GM21737 (cell line): ENCODE measurements around the gene ACTR1A.

Experiments
- ATAC-seq: cut with Tn5 transposase; IDR thresholded peaks from one replicate; pipeline ENCODE4 v1.9.1; 2021; ENCODE audit warnings: mild to moderate bottlenecking, moderate library complexity; ENCODE audit not compliant: unreplicated experiment

ACTR1A gene

GRCh38 chr10:102485093-102485784 is 17.3 kb downstream of the ACTR1A start:
- ATAC-seq: no peak

DNA sequence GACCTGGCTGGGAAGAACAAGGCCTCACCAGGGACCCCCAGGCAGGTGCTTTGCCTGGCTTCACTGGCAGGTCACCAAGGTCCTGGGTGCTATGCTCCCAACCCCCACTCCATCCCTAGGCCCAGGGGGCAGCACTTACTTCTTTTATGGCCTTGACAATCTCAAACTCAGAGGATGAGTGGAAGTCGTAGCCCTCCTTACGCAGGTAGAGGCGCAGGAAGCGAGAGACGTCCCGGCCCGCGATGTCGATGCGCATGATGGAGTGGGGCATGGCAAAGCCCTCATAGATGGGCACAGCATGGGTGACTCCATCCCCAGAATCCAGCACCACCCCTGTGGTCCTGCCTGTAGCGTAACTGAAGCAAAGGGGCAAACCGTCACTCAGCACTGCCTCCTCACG is 18.5 kb downstream of the ACTR1A start:
- no peak for ATAC-seq

GRCh38 chr10:102480396-102480795 is 22.1 kb downstream of the ACTR1A start:
- ATAC-seq: no peak

- no peak for ATAC-seq
These were observed 22.9 kb downstream of the ACTR1A start for GRCh38 chr10:102479651-102480050.

- no peak for ATAC-seq
These were observed 25.9 kb downstream of the ACTR1A start for GRCh38 chr10:102476466-102477141.

DNA sequence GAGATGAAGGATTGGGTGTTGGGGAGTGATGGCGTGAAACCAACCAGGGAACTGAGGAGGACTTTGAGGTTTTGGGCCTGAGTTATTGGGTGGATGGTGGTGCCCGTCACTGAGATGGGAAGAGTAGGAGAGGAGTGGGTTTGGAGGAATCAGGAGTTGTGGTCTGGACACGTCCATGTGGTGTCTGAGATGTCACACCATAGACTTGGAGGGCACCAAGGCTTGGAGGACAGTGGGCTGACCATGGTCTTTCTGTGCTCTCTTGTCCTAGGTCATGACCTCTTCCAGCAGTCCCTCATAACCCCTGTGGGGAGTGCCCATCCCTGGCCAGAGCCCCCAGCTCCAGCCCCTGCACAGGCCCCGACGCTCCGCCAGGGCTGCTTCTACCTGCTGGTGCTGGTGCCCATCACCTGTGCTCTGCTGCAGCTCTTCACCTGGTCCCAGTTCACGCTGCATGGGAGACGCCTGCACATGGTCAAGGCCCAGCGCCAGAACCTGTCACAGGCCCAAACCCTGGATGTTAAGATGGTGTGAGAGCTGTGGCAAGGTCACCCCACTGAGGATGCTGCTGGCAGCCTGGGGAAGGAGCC is 27.0 kb downstream of the ACTR1A start:
- ATAC-seq: no peak

DNA sequence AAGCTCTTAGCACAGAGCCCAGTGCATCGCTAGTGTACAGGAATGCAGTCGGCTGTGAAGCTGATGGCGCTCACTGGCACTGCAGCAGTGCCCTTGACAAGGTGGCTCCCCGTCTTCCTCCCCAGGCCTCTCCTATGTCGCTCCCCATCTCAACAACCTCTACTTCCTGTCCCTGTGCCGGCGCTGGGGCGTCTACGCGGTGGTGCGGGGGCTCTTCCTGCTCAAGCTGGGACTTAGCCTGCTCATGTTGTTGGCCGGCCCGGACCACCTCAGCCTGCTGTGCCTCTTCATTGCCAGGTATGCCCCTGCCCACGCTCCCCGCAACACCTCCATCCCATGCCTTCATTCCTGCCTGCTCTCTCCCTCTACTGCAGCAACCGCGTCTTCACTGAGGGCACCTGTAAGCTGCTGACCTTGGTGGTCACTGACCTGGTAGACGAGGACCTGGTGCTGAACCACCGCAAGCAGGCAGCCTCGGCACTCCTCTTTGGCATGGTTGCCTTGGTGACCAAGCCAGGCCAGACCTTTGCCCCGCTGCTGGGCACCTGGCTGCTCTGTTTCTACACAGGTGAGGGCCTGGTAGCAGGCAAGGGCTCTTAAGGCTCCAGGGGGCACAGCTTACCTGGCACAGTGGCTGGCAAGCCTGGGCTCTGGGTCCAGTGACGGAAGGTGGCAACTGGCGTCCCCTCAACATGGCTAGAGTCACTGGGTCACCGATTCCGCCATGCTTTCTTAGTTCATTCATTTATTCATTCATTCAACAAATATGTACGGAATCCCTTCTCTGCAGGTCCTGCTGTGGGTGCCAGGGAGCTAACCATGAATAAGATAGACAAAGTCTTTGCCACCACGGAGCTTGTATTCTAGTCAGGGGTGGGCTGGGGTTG is 28.8 kb downstream of the ACTR1A start:
- ATAC-seq: no peak

DNA sequence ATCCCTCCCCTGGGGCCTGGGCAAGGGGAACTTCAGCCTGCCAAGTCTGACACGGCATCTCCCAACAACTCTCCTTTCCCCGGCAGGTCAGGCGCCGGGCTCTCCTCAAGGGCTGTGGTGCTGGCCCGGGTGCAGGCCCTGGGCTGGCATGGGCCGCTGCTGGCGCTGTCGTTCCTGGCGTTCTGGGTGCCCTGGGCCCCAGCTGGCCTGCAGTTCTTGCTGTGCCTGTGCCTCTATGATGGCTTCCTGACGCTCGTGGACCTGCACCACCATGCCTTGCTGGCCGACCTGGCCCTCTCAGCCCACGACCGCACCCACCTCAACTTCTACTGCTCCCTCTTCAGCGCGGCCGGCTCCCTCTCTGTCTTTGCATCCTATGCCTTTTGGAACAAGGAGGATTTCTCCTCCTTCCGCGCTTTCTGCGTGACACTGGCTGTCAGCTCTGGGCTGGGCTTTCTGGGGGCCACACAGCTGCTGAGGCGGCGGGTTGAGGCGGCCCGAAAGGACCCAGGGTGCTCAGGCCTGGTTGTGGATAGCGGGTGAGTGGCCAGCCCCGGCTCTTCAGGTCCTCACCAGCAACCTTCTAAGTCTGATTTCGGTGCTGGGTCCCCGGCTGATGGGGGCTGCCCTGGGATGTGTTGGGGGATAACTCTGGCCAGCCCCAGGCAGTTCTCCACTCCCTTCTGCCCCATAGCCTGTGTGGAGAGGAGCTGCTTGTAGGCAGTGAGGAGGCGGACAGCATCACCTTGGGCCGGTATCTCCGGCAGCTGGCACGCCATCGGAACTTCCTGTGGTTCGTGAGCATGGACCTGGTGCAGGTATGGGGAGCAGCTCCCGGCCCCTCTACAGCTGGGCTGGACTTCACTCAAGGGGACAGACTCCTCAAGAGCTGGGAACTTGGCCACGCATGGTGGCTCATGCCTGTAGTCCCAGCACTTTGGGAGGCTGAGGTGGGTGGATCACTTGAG is 31.6 kb downstream of the ACTR1A start:
- no peak for ATAC-seq

GRCh38 chr10:102468683-102469082 is 33.8 kb downstream of the ACTR1A start:
- ATAC-seq: no peak

DNA sequence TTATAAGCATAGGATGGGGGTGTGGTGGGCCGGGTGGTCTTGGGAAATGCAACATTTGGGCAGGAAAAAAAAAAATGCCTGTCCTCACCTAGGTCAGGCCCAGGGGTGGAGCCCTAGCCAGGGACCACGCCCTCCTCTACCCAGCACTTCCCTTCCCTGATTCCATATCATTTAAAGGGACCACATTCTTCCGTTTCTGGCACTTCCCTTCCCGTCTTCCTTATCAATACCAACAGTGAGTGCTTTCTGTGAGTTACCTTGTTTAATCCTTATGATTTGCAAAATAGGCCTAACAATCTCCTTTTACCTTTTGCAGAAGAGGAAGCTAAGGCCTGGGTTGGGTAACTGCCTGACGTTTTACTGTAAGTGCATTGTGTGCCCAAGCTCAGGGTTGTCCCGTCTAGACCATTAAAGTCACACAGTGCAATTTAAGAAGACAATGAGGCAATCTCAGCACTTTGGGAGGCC is 34.5 kb downstream of the ACTR1A start:
- no peak for ATAC-seq

DNA sequence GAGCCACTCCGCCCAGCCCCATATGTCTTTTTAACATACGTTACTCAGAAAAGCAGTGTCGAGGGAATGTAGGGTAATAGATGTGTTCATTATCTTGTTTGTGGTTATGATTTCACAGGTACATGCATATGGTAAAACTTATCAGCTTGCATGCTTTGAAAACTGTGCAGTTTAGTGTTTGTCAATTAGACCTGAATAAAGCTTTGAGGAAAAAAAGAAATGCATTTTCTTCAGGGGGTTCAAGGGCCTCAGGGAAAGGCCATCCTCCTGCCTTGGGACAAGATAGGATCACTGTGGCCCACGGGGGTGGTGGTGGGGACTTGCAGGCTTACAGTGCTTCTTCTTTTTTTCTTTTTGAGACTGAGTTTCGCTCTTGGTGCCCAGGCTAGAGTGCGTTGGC is 35.2 kb downstream of the ACTR1A start:
- ATAC-seq: no peak

DNA sequence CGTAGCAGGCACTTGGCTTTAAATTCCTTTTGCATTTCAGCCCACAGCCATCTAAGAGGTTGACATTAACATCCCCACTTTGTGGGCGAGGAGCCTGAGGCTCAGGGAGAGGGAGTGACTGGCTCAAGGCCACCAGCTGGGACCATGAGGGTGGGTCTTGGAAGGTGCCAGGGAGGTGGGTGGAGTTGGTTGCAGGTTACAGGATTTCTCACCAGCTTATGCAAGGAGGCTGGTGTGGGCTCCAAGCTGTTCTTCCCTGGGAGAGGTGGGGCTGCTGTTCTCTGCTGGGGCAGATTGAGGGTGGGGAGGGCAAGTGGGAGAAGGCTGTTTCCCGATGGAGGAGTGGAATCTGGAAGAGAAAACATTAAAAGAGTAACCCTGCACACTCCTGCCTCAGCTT is 37.0 kb downstream of the ACTR1A start:
- no peak for ATAC-seq

- ATAC-seq: no peak
These were observed 38.5 kb downstream of the ACTR1A start for GRCh38 chr10:102463983-102464382.

DNA sequence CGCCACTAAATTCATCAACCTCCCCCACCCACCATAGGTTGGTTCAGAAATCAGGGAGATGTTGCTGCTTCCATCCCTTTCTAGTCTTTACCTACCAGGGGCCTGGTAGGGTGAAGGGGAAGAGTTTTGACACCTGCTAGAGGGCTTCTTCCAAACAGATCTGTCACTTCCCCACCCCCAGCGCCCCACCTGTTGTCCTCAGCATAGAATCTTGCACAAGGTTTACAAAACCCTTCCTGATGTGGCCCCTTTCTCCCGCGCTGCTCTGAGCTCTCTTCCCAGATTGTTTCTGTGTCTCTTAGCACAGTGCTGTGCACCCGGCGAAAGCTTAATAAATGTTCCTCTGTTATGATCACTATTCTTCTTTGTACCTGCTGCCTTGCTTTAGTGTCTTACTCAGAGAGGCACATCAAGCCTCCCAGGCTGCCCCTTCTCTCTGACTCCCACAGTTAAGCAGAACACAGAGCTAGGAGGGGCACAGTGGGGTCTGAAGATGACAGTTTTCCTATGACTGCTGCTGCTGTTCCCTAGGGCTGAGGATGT is 39.9 kb downstream of the ACTR1A start:
- ATAC-seq: no peak

- ATAC-seq: peak; percentile 86
These were observed 41.1 kb downstream of the ACTR1A start for GRCh38 chr10:102461187-102462054.

DNA sequence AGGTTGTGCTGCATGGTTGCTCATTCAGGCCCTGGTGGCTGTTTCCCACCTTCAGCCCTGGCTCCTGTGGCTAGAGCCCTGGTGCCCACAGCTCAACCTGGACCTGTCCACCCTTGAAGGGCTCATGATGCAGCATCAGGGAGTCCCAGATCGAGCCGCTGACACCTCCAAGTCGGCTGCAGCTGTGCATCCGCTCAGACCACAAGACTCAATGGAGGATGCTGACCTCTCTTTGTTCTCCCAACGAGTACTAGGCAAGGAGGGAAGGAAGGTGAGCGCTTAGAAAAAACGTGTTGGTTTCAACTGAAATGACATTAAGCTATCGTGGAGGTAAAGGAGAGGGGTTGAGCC is 41.7 kb downstream of the ACTR1A start:
- peak; percentile 25 for ATAC-seq

- ATAC-seq: no peak
These were observed 43.9 kb downstream of the ACTR1A start for GRCh38 chr10:102458656-102459055.

GRCh38 chr10:102457591-102458150 is 44.8 kb downstream of the ACTR1A start:
- no peak for ATAC-seq
